ENCODE measurements around the gene FABP7.

The FABP7 gene

DNA sequence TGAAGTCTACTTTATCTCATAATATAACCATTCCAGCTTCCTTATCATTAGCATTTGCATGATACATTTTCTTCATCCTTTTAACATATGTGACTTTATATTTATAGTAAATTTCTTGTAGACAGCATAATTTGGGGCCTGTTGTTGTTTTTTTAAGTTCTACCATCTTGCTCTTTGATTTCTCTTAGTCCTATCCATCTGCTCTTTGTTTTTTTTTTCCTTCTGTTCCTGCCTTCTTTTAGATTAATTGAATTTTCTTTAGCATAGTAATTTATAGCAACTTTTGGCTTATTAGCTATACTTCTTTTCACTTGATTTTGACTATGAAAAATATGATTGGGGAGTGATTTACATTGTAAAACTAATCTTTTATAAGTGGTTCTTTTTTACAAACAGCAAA is 19.2 kb upstream of the FABP7 start:
- DNase-seq (ENCODE audit: low spot score) = no peak

DNA sequence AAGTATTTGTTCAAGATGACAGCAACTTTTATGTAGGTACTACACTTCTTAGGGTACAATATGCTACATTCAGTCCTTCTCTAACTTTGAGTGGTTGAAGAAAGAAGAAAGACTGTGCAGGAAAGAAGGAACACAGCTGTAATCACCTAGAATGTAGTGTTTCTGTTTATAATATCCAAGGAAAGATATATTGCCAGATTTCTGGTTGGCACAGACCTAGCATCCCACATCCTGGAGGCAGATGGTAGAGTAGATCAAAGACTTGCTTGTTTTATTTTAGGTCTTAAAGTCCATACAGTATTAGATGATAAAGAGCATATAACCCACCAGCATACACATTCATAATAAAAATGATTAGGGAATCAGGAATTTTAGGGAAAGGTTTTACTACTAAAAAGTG is 13.3 kb upstream of the FABP7 start:
- no peak for DNase-seq (ENCODE audit: low spot score)

DNA sequence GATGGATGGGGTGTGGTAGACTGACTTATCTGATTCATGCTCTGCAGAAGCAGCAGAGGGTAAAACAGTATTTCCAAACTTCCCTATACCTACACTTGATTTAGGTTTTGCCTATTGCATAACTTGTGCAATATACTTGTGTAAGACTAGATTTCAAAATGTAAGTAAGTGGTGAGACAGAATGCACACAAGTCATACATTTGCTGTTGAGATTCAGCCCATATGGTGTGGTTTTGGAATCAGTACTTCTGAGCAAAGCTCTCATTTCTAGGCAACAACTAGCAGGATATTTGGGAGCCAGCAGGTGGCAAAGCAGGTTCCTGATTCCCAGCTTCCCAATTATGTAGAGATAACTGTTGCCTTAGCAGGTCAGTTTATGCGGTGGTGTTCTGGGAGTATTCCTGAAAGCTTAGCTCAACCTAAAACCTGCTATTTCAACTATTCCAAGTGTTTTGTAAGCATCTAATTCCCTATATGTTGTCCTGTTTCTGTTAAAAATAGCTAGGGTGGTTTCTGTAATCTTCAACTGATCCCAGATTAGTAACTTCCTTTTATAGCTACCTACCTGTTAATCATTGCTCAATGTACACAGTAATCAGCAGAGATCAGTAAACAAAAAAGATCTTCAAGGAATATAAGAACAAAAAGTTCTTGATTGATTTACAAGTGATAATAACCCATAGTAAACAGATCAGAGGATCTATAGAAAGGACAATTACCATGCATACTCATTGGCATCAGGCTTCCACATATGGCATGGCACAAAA is 8.5 kb upstream of the FABP7 start:
- no peak for DNase-seq (ENCODE audit: low spot score)

DNA sequence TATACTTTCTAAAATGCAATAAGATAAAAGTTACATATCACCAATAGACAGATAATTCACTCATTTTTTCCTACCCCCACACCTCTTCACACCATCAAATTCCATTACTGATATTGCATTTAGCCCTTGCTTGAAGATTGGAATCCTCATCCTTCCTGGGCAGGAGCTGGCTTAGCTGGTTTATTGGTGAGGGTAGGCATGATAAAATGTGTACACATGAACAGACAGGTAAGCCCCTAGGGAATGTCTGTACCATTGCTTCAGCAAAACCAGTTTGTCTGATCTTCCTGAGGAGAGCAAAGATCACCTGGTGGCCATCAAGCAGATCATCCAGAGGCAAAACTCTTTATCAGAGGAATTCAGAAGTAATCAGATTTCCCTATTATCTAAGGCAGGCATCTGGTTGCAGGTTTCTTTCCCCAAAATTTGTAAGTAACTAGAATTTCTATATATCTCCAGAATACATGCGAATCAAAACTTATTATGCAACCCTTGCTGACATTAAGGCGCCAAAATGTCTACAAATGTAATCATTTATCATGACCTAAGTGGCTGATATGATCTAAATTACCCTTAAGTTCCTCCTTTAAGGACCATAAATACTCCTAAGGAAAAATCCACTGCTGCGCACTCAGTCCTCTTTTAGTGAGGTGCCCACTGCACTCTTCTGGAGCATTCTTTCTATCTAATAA is 6.6 kb upstream of the FABP7 start:
- no peak for DNase-seq (ENCODE audit: low spot score)

DNA sequence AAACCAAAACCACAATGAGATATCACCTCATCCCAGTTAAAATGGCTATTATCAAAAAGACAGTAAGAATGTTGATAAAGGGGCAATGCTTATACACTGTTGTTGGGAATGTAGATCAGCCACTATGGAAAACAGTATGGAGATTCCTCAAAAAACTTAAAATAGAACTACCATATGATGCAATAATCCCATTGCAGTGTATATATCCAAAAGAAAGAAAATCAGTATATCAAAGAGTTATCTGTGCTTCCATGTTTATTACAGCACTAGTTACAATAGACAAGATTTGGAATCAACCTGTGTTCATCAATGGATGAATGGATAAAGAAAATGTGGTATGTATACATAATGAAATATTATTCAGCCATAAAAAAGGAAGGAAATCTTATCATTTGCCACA is 3.5 kb upstream of the FABP7 start:
- DNase-seq (ENCODE audit: low spot score) = no peak

DNA sequence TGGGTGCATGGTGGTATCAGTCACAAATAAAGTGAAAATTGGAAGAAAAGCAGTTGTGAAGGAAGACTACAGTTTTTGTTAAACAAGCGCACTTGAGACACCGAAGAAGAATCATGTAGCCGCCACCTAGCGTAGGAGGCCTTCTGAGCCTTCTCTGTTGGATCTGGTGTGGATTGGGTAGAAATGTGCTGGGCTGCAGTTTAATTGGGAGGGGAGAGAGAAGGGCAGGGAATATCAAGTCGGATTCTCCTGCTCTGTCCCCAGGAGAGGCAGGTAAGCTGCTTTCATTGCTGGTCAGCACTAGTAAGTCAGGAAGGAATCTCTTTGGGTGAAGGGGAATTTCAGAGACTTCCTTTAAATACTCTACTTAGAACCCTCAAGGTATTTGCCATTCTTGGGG is 1.2 kb upstream of the FABP7 start:
- no peak for DNase-seq (ENCODE audit: low spot score)

DNA sequence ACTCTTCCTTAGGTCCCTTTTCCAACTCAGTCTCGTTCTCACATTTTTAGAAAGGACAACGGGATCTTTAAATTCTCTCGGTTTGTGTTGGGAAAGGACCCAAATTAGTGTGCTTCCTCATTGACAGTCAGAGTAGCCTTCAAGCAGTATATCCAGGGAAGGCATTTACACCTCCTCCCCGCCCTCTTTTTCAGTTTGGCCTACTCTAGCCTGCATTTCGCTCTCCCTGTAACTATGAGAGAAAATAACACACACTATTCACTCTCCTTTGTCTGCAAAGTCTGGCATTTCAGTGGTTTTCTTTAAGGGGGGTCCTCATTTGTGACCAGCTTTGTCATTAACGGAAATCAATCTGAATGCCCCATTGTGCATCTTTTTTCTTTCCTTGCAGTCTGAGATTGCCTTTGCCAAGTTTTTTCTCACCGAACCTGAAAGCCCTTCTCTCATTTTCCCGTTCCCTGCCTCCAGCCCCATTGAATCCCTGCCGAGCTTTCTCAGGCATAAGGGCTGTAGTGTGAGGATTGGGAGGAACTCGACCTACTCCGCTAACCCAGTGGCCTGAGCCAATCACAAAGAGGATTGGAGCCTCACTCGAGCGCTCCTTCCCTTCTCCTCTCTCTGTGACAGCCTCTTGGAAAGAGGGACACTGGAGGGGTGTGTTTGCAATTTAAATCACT is 393 bp upstream of the FABP7 start:
- no peak for DNase-seq (ENCODE audit: low spot score)

DNA sequence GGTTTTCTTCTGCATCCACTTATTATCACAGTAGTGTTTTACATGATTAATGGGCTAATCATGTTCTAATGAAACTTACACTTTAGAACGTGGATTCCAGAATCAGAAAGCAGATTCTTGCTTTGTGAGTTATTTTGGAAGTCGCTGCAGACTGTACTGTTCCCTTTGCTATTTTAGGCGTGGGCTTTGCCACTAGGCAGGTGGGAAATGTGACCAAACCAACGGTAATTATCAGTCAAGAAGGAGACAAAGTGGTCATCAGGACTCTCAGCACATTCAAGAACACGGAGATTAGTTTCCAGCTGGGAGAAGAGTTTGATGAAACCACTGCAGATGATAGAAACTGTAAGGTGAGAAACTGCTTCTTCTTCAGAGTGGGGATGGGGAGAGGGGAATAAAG is 598 bp downstream of the FABP7 start:
- no peak for DNase-seq (ENCODE audit: low spot score)

DNA sequence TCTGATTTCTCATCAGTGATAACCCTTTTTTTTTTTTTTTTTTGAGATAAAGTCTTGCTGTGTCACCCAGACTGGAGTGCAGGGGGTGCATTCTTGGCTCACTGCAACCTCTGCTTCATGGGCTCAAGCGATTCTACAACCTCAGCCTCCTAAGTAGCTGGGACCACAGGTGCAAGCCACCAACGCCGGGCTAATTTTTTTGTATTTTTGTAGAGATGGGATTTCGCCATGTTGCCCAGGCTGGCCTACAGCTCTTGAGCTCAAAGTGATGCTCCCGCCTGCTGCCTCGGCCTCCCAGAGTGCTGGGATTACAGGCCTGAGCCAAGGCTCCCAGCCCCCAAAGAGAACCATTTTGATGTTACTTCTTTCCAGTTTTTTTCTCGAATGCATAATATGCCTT is 2.2 kb downstream of the FABP7 start:
- no peak for DNase-seq (ENCODE audit: low spot score)

DNA sequence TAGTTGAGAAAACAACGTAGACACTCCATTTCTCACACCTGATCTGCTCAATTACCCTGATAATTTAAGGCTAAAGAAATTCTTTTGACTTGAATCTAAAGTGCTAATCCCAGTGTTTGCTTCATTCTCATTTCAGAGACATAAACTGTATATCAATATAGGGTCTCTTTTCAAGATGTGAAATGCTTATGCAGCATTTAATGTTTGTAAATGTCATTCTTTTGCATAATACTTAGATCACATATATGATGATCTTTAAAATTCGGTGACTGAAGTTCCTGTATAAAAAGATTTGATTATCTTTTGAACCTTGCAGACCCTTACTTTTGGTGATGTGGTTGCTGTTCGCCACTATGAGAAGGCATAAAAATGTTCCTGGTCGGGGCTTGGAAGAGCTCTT is 3.9 kb downstream of the FABP7 start:
- DNase-seq (ENCODE audit: low spot score) = no peak

DNA sequence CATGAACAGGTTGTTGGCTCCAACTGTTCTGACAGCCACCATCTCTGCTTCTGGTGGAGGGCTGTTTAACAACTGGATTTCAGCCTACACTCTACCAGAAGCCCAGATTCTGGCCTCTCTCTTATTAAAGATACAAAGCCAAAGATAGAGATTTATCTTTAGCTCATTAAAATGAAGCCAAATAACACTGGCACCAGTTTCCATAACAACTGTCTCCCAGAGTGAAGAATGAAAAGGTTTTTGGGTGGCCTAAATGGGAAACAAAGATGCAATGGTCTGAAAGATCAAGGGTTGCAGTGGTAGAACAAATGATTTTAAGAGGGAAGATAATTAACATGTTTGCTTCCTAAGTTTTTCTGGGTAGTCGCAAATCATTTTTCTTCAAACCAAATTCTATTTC is 6.4 kb downstream of the FABP7 start:
- no peak for DNase-seq (ENCODE audit: low spot score)

DNA sequence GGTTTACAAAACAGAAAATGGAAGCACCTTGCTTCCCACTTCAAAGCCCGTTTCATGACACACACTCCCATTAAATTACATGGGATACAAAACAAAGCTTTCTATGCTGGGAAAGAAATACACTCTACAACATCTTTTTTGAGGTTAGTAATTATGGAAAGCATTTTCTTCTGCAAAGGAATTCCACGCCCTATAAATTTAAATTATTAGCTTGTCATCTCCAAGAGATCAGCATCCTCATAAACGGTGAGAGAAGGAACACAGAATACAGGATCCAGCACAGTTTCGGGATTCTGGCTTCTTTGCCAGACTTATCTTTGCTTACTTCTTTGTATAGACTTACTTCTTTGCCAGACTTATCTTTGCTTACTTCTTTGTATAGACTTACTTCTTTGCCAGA is 8.2 kb downstream of the FABP7 start:
- DNase-seq (ENCODE audit: low spot score) = no peak

DNA sequence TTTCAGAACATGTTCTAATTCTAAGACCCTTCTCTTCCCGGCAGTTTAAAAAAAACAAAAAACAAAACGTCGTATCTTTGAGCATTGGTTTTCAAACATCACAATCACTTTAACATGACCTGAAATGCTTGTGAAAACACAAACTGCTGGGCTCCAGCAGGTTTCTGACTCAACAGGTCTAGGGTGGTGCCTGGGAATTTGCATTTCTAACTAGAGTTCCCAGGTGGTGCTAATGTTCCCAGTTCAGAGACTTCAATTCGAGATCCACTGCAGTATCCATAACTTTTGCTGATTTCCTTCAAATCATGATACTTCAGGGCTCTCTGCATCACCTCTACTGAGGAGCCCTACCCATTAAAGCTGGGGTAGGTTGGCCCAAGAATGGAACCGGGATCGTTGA is 8.7 kb downstream of the FABP7 start:
- DNase-seq (ENCODE audit: low spot score) = no peak

DNA sequence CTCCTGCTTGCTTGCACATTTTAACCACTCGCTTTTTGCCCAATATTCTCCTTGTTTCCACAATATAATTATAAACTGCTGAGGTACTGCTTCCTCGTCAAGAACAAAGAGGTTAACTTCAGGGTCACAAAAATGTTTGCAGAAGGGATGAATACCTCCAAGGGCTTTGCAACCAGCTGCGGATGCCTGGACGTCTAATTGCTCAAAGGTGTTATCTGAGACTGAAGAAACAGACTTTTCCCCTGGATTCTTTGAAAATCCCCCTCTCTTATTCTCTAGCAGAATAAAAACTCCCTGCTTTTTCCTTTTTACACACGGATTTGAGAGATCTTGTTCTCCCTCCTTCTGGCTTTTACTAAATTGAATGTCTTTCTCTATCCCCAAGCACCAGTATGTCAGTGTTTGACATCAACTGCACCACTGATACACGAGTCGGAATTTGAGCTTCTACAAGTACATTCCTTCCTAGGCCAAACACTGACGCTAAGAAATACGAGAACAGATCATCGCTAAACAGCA is 9.2 kb downstream of the FABP7 start:
- DNase-seq (ENCODE audit: low spot score) = no peak

DNA sequence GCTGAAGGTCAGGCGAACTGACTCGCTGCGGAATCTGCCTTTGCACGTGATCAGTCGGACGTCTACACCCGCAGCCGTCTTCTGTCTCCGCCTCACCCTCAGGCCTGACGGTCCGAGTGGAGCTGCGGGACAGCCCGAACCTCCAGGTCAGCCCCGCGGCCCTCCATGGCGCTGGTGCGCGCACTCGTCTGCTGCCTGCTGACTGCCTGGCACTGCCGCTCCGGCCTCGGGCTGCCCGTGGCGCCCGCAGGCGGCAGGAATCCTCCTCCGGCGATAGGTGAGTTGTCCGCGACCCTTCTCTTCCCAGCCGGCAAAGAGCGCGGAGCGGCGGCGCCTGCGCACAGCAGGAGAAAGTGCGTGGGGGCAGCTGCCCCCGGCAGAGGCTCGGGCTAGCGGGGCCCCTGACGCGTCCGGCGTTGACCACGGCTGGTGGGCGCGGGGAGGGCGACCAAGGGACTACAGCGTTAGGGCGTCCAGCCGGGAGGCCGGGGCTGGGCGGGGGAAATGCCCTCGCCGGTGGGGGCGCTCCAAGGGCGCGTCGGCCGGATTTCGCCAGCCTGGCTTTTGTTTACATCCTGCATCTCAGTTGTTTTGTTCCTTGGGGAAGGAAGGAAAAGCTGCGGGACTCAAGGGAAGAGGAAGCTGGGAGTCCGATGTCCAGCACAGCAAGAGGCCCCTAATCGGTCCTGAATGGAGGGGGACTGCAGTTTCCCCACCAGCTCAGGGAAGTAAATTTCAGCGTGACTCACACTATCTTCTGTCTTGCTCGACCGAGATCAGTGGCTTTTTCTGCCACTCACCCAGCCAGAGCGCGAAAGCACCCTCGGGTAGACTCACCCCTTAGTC is 9.9 kb downstream of the FABP7 start, which contains the start of gene SMPDL3A:
TSS of gene SMPDL3A (plus strand) at position 77 of the 846 bp plus-strand sequence. CDS start at position 166, 89 bp downstream.
- DNase-seq (ENCODE audit: low spot score) = peak; percentile 3

DNA sequence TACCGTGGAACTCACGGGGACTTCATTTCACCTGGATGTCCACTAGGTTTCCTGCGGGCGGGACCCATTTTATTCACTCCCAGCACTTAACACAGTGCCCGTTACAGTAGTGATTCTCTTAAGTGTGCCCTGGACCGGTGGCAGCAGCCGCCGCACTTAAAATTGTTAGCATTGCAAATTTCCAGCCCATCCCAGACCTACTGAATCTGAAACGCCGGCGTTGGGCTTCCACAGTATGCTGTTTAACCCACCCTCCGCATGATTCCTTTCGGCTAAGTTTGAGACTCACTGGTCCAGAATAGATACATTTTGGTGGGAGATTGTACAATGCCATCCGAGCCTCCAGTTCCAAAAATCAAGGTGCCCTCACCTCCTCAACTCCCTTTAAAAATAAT is 10.5 kb downstream of the FABP7 start:
- no peak for DNase-seq (ENCODE audit: low spot score)

DNA sequence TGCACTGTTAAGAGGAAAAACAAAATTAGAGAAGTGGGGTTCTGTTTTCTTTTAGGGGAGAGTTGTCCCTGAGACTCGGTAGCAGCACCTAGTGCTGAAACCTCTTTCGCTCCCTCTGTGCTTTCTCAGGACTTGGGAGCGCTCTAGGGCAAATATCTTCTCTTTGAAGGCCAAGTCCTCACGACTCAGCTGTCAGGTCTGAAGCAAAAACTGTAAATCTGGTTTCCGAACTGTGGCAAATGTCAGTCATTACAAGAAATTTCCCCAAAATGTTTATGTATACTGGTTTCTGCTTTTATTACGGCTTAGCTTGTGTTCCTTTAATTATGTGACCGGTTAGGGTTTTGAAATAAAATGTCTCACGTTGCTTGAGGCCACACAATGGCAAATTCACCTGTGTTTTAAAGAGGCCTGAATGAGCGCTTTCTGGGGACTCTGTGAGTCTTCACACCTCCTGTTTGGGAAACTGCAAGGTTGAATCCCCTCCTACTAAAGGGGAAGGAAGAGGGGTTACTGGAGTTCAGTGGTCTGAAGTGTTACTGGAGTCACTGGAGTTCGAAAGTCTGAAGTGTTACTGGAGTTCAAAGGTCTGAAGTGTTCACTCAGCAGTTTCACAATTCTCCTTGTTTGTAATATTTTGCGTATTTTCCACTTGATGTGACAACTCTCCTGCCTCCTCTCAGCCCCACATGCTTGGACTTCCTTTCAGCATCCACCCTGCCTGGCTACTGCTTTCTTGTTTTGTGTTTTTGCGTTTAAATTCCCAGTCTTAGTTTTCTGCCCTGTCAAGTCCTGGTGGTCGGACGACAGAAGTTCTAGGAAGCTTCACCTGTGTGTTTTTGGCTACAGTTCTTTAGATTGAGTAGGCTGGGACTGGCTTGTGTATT is 11.2 kb downstream of the FABP7 start:
- DNase-seq (ENCODE audit: low spot score) = no peak

DNA sequence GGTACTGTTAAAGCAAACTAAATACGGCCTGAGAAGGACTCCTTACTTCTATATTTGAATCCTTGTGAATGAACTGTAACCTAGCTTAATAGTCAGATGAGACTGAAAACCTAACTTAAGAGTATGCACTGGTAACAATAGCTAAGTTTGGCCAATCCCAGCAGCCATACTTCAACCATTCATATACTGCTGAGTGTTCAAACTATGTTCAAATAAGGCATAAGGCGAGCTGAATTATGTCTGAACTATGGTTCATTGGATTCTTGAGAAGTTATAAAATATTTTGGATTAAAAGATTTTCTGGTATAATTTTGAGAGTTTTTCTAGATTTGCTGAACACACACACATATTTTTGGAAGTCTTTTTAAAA is 11.8 kb downstream of the FABP7 start:
- DNase-seq (ENCODE audit: low spot score) = no peak

DNA sequence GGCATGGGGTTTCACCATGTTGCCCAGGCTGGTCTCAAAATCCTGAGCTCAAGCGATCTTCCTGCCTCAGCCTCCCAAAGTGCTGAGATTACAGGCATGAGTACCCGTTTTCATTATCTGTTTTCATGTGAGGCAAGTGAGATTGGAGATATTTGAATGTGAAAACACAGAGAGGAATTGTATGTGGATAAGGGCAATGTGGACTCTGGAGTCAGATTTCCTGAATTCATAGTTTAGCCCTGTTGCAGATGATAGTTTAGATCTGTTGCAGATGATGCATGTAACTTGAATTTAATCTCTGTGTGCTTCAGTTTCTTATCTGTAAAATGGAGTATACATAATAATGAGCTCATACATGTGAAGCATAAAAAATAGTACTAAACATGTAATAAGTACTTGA is 13.2 kb downstream of the FABP7 start:
- DNase-seq (ENCODE audit: low spot score) = no peak

DNA sequence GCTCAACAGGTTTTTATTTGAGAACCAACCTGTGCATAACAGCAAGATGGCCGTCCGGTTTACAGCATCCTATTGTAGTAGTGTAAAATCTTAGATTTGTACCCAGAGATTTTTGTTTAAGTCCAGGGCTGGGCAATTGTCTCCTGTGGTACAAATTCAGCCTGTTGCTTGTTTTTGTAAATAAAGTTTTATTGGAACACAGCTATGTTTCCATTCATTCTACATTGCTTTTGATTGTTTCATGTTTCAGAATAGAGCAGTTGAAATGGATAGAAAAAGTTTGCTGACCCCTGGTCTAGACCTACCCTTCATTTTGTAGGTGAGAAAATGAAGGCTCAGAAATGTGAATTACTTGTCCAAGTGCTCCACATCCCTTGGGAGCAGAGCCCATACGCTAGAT is 18.0 kb downstream of the FABP7 start:
- DNase-seq (ENCODE audit: low spot score) = no peak

DNA sequence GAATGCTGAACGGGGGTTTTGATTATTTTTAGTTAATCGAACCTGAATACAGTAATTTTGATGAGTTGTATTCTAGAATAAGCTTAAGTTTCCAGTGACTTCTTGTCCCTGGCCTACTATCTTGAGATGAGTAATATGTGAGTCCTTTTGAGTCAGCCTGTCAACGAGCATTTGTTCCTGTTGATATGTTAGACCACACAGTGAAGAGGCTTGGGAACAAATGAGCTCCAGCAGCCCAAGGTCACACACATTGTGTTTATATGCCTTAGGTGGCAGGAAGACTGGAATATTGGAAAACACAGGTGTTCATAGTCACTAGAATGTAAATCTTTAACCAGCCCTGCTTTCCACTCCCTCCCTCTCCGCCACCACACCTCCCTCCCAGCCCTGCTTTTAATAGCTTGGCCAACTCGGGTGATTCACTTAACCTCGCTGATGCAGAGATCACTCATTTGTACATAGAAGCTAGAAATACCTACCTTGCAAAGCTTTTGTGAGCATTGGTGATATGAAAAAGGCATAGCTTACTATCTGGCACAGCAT is 18.7 kb downstream of the FABP7 start:
- DNase-seq (ENCODE audit: low spot score) = no peak
